DMS153 treated with DMSO at 0.1 percent for 48 hours (cell line): ENCODE data around the gene DGKZ.

Experiments
- DNase-seq: peaks from one replicate; lab custom pipeline; 2025; ENCODE audit not compliant: unreplicated experiment; lab: John Stamatoyannopoulos, UW

The DGKZ gene

DNA sequence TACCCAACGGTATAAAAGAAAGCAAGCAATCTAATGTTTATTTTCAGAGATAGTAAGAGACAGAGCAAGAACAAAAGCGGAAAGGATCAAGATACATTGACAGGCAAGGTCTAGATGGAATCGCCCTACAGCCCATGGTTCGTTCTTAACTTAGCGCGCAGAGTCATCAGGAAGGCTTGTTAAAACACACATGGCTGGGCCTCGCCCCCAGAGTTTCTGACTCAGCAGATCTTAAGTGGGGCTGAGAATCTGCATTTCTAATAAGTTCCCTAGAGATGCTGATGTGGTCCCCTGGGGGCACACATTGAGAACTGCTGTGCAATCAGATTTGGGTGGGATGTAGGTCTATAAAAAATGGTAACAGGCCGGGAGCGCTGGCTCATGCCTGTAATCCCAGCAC is 80.1 kb downstream of the DGKZ start:
- no peak for DNase-seq

DNA sequence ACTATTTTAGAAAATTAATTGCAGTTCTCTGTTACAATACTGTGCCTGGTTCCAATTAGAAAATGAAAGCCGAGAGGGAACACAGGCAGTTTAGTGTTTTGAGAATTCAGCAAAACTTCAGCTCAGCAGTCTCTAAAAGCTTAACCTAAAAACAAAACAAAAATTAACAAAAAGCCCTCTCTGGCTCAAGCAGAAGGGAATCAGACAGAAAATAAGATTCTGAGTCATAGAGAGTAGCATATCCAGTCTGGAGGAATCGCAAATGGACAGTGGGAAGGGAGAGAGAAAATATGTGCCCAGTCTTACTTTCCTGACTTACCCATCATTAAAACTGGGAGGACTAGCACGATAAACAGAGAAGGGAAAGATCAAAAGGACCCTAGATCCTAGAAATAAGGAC is 82.5 kb downstream of the DGKZ start:
- DNase-seq = no peak
